HepG2 (cell line): Measurements from ENCODE around the gene ALCAM. TPM values are rescaled to one million over a fixed set of nuclear protein-coding genes. Genes with fewer than 3 reads are reported as not detected.
A peak's percentile ranks its signal among the peaks of the same experiment; 100 is the strongest.

ENCODE experiments used
- ARID3A ChIP-seq: IDR thresholded peaks from 2 replicates; pipeline ENCODE4 v1.6.1; 2012; ENCODE audit warnings: low read depth, low read length, improper control_type of control experiment
- CAMTA2 ChIP-seq: sonication (generic); formaldehyde crosslinking; IDR thresholded peaks from 2 replicates; pipeline ENCODE4 v1.4.0; 2020; ENCODE audit warnings: mild to moderate bottlenecking, missing genetic modification reagents, borderline replicate concordance
- FOXP4 ChIP-seq: sonication (generic); formaldehyde crosslinking; IDR thresholded peaks from 2 replicates; pipeline ENCODE4 v1.4.0; 2020; ENCODE audit warnings: missing genetic modification reagents
- HDAC1 ChIP-seq: sonication (generic); formaldehyde crosslinking; IDR thresholded peaks from 2 replicates; pipeline ENCODE4 v1.5.1; 2020; ENCODE audit warnings: mild to moderate bottlenecking, missing genetic modification reagents
- HDAC2 ChIP-seq: sonication (generic); formaldehyde crosslinking; IDR thresholded peaks from 2 replicates; pipeline ENCODE4 v1.4.0; 2020; ENCODE audit warnings: missing genetic modification reagents
- HNF4A ChIP-seq: sonication (generic); formaldehyde crosslinking; IDR thresholded peaks from 2 replicates; pipeline ENCODE4 v1.4.0; 2020; ENCODE audit warnings: missing genetic modification reagents
- HNRNPL ChIP-seq: fragments of 200-400 bp; formaldehyde crosslinking; IDR thresholded peaks from 2 replicates; pipeline ENCODE4 v1.6.1; 2017; ENCODE audit warnings: mild to moderate bottlenecking, low read depth, low read length
- KLF13 ChIP-seq: sonication (generic); formaldehyde crosslinking; IDR thresholded peaks from 2 replicates; pipeline ENCODE4 v1.4.0; 2020; ENCODE audit warnings: mild to moderate bottlenecking, missing genetic modification reagents
- MEF2D ChIP-seq: sonication (generic); formaldehyde crosslinking; IDR thresholded peaks from 2 replicates; pipeline ENCODE4 v1.5.1; 2020; ENCODE audit warnings: mild to moderate bottlenecking, missing genetic modification reagents
- NR2C2 ChIP-seq: sonication (generic); formaldehyde crosslinking; IDR thresholded peaks from 2 replicates; pipeline ENCODE4 v1.4.0; 2020; ENCODE audit warnings: missing genetic modification reagents, mild to moderate bottlenecking, moderate library complexity, borderline replicate concordance
- RELA ChIP-seq: sonication (generic); formaldehyde crosslinking; IDR thresholded peaks from 2 replicates; pipeline ENCODE4 v1.4.0; 2020; ENCODE audit warnings: missing genetic modification reagents
- SALL1 ChIP-seq: sonication (generic); formaldehyde crosslinking; IDR thresholded peaks from 2 replicates; pipeline ENCODE4 v1.8.0; 2022; ENCODE audit warnings: mild to moderate bottlenecking, missing genetic modification reagents
- SOX13 ChIP-seq, 3 experiments: fragments of 450-650 bp in 1 of 3; sonication (generic) in 1 of 3; formaldehyde crosslinking in 1 of 3; IDR thresholded peaks in 2 of 3; conservative IDR thresholded peaks in 1 of 3; 2 replicates each; pipeline versions ENCODE4 v1.5.0 to v1.6.1; 2016 to 2020; ENCODE audit warnings: antibody characterized with exemption in 1 of 3, mild to moderate bottlenecking in 1 of 3, missing compliant biosample characterization in 1 of 3, missing genetic modification reagents in 1 of 3, moderate library complexity in 1 of 3
- SOX5 ChIP-seq: IDR thresholded peaks from 2 replicates; pipeline ENCODE4 v1.6.1; 2016; ENCODE audit warnings: borderline replicate concordance
- SRF ChIP-seq: IDR thresholded peaks from 2 replicates; pipeline ENCODE4 v1.6.1; 2011; ENCODE audit warnings: mild to moderate bottlenecking, low read depth, low read length, moderate library complexity
- SRY ChIP-seq: sonication (generic); formaldehyde crosslinking; IDR thresholded peaks from 2 replicates; pipeline ENCODE4 v1.8.0; 2022; ENCODE audit warnings: mild to moderate bottlenecking, missing genetic modification reagents
- TARDBP ChIP-seq: sonication (generic); formaldehyde crosslinking; IDR thresholded peaks from 2 replicates; pipeline ENCODE4 v1.8.0; 2022; ENCODE audit warnings: mild to moderate bottlenecking, missing genetic modification reagents
- TOPORS ChIP-seq: sonication (generic); formaldehyde crosslinking; IDR thresholded peaks from 2 replicates; pipeline ENCODE4 v1.8.0; 2023; ENCODE audit warnings: mild to moderate bottlenecking, missing genetic modification reagents
- ZBTB20 ChIP-seq: sonication (generic); formaldehyde crosslinking; IDR thresholded peaks from 2 replicates; pipeline ENCODE4 v1.8.1; 2023; ENCODE audit warnings: missing genetic modification reagents, low read depth, mild to moderate bottlenecking, borderline replicate concordance
- ZNF331 ChIP-seq: sonication (generic); formaldehyde crosslinking; IDR thresholded peaks from 2 replicates; pipeline ENCODE4 v1.4.0; 2020; ENCODE audit warnings: missing genetic modification reagents
- ZNF557 ChIP-seq: sonication (generic); formaldehyde crosslinking; IDR thresholded peaks from 2 replicates; pipeline ENCODE4 v1.4.0; 2020; ENCODE audit warnings: missing genetic modification reagents
- ZNF710 ChIP-seq: sonication (generic); formaldehyde crosslinking; IDR thresholded peaks from 2 replicates; pipeline ENCODE4 v1.5.0; 2020; ENCODE audit warnings: mild to moderate bottlenecking, missing genetic modification reagents, borderline replicate concordance
- ZNF781 ChIP-seq: sonication (generic); formaldehyde crosslinking; IDR thresholded peaks from 2 replicates; pipeline ENCODE4 v1.5.1; 2020; ENCODE audit warnings: borderline replicate concordance, mild to moderate bottlenecking, missing genetic modification reagents; ENCODE audit errors: not compliant biosample characterization
- polyA plus RNA-seq, 8 experiments: library from polyadenylated mRNA; depleted of rRNA in 3 of 8; stranded (reverse) in 7 of 8; unstranded in 1 of 8; fragments of >200 nt; fragmentation: Illumina TruSeq in 4 of 8; extraction: Trizol in 4 of 8; gene quantifications; 2 replicates each; pipeline versions ENCODE4 v1.2.1 to v1.2.3, GENCODE V29; 2011 to 2016; ENCODE audit warnings: low read depth in 4 of 8, missing spikeins in 1 of 8, mixed read lengths in 1 of 8; ENCODE audit not compliant: insufficient read depth in 1 of 8
- total RNA-seq, 5 experiments: library from RNA; depleted of rRNA; stranded (reverse); fragments of >200 nt; fragmentation: Illumina TruSeq; extraction: Trizol; gene quantifications; 2 replicates each; pipeline ENCODE4 v1.2.3, GENCODE V29; 2016; ENCODE audit warnings: low read depth in 1 of 5
- TF ChIP-seq, protein P1 (sequence below): sonication (generic); formaldehyde crosslinking; IDR thresholded peaks from 2 replicates; pipeline ENCODE4 v1.4.0; 2020; ENCODE audit warnings: mild to moderate bottlenecking, low read depth, missing genetic modification reagents

ALCAM gene
- total and polyA plus RNA-seq, 2 of the 13 experiments (the other 11 are each of a cell fraction or from before 2014, with no cell fraction given): 26.0 to 33.1 TPM

- TF ChIP-seq FOXP4 (0 out of 2 replicates have a peak, but pooled peaks have one; percentile 11), SRF (no peak), RELA (CRISPR knock-in tag) (no peak), SRY (CRISPR knock-in tag) (no peak), NR2C2 (no peak), KLF13 (CRISPR knock-in tag) (no peak), ZNF557 (CRISPR knock-in tag) (no peak), HDAC1 (CRISPR knock-in tag) (no peak), TARDBP (no peak), ZNF710 (peak; percentile 65; the same call in 1 of the 2 replicates), TOPORS (CRISPR knock-in tag) (no peak), SOX13 (IDR thresholded peaks at IDR 0.05) (no peak), SOX13 (CRISPR knock-in tag; conservative IDR thresholded peaks at IDR 0.05 in 1 of 2, IDR thresholded peaks at IDR 0.05 in 1 of 2) (0 out of 4 replicates have a peak, but pooled peaks of 1 of the 2 experiments have one; percentile 15), ZNF331 (0 out of 2 replicates have a peak, but pooled peaks have one; percentile 20), ZNF781 (CRISPR knock-in tag) (no peak), ZBTB20 (CRISPR knock-in tag) (no peak), SOX5 (CRISPR knock-in tag) (0 out of 2 replicates have a peak, but pooled peaks have one; percentile 16), SALL1 (CRISPR knock-in tag) (peak; percentile 69), HNF4A (CRISPR knock-in tag) (peak; percentile 50), HDAC2 (CRISPR knock-in tag) (peak; percentile 22; the same call in 1 of the 2 replicates), HNRNPL (no peak), MEF2D (CRISPR knock-in tag) (no peak), CAMTA2 (CRISPR knock-in tag) (no peak), ARID3A (no peak)
- TF ChIP-seq, protein P1, sequence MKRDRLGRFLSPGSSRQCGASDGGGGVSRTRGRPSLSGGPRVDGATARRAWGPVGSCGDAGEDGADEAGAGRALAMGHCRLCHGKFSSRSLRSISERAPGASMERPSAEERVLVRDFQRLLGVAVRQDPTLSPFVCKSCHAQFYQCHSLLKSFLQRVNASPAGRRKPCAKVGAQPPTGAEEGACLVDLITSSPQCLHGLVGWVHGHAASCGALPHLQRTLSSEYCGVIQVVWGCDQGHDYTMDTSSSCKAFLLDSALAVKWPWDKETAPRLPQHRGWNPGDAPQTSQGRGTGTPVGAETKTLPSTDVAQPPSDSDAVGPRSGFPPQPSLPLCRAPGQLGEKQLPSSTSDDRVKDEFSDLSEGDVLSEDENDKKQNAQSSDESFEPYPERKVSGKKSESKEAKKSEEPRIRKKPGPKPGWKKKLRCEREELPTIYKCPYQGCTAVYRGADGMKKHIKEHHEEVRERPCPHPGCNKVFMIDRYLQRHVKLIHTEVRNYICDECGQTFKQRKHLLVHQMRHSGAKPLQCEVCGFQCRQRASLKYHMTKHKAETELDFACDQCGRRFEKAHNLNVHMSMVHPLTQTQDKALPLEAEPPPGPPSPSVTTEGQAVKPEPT (CRISPR knock-in tag): no peak
Observed at GRCh38 chr3:105502333-105502732, 135.6 kb downstream of the ALCAM start (continued).
